H1 (cell line): ENCODE data around the gene SCO2. TPM values are rescaled to one million over a fixed set of nuclear protein-coding genes. Genes with fewer than 3 reads are reported as not detected.

ENCODE experiments used
- CTBP2 ChIP-seq: IDR thresholded peaks from 2 replicates; pipeline ENCODE4 v1.7.0; 2011; ENCODE audit warnings: borderline replicate concordance, mild to moderate bottlenecking, moderate library complexity, mixed read lengths, low read length; ENCODE audit not compliant: insufficient read depth, insufficient read length
- GABPA ChIP-seq: IDR thresholded peaks from 2 replicates; pipeline ENCODE4 v1.6.1; 2011; ENCODE audit warnings: mild to moderate bottlenecking, low read length, moderate library complexity, borderline replicate concordance; ENCODE audit not compliant: insufficient read depth
- MAFK ChIP-seq: IDR thresholded peaks from 2 replicates; pipeline ENCODE4 v1.6.1; 2012; ENCODE audit warnings: low read depth, mild to moderate bottlenecking, improper control_type of control experiment, low read length
- RAD21 ChIP-seq, 2 experiments: IDR thresholded peaks in 1 of 2; conservative IDR thresholded peaks in 1 of 2; 2 replicates each; pipeline ENCODE4 v1.6.1; 2011; ENCODE audit warnings: low read depth in 2 of 2, low read length in 2 of 2, improper control_type of control experiment in 1 of 2, inconsistent platforms in 1 of 2, mild to moderate bottlenecking in 1 of 2, moderate library complexity in 1 of 2
- RBBP5 ChIP-seq: IDR thresholded peaks from 2 replicates; pipeline ENCODE4 v1.7.1; 2012; ENCODE audit warnings: low read depth, mild to moderate bottlenecking, inconsistent platforms, low read length, moderate library complexity, borderline replicate concordance
- SAP30 ChIP-seq: fragments of 300-600 bp; sonication (generic); IDR thresholded peaks from 2 replicates; pipeline ENCODE4 v1.7.1; 2012; ENCODE audit warnings: low read length, moderate library complexity, mild to moderate bottlenecking, inconsistent platforms; ENCODE audit not compliant: insufficient read depth, insufficient replicate concordance
- SUZ12 ChIP-seq: fragments of 200-600 bp; sonication (generic); IDR thresholded peaks from 2 replicates; pipeline ENCODE4 v1.6.1; 2012; ENCODE audit warnings: mild to moderate bottlenecking, inconsistent platforms, low read length, moderate library complexity, mixed read lengths
- TBP ChIP-seq: IDR thresholded peaks from 2 replicates; pipeline ENCODE4 v1.6.1; 2011; ENCODE audit warnings: low read depth, low read length, improper control_type of control experiment
- polyA plus RNA-seq, 7 experiments: library from polyadenylated mRNA; depleted of rRNA in 3 of 7; stranded (reverse) in 5 of 7; unstranded in 2 of 7; fragments of >200 nt in 5 of 7; fragments of 200-250 nt in 2 of 7; gene quantifications; 1 replicate in 5 of 7; 2 replicates in 1 of 7; 4 replicates in 1 of 7; pipeline versions ENCODE4 v1.2.1 to v1.2.3, GENCODE V29; 2011 to 2013; ENCODE audit warnings: missing spikeins in 2 of 7, mixed read lengths in 2 of 7
- total RNA-seq: library from RNA; stranded (reverse); fragmentation: NEBNext Ultra II Directional; extraction: Animal tissue kit (Norgen Biotek cat#: 25700); gene quantifications from 2 replicates; pipeline ENCODE4 v1.2.1, GENCODE V29; 2021
- TF ChIP-seq, protein P1 (sequence below): IDR thresholded peaks from 2 replicates; pipeline ENCODE4 v1.6.1; 2012; ENCODE audit warnings: low read length, inconsistent platforms

Gene SCO2
- total and polyA plus RNA-seq, 2 of the 8 experiments (the other 6 are each of a cell fraction or from before 2014, with no cell fraction given) = 2.0 TPM; not detected in 1

DNA sequence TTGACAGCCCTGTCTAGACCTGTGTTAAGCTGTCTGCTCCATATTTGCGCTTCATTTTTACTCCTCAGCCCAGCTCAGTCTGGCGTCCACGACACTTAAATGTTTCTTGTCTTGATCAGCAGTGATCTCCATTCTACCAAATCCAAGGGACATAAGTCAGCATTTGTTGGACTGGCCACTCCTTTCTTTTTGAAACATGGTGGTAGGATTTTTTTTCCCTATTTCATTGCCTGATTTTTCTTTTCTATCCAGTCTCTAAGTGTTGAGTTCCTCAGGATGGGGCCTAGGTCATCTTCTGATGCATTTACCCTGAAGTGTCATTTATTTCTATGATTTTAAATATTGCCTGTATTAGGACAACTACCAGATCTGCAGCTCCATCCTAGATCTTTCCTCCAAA lies 16.5 kb downstream of the SCO2 start (continued):
- TF ChIP-seq SUZ12 (no peak), RBBP5 (no peak), MAFK (no peak), SAP30 (no peak), RAD21 (IDR thresholded peaks at IDR 0.05 in 1 of 2, conservative IDR thresholded peaks at IDR 0.05 in 1 of 2; ENCODE audit: low read depth in 2 of 2, low read length in 2 of 2) (no peak), TBP (no peak), CTBP2 (no peak), GABPA (no peak)
- TF ChIP-seq, protein P1, sequence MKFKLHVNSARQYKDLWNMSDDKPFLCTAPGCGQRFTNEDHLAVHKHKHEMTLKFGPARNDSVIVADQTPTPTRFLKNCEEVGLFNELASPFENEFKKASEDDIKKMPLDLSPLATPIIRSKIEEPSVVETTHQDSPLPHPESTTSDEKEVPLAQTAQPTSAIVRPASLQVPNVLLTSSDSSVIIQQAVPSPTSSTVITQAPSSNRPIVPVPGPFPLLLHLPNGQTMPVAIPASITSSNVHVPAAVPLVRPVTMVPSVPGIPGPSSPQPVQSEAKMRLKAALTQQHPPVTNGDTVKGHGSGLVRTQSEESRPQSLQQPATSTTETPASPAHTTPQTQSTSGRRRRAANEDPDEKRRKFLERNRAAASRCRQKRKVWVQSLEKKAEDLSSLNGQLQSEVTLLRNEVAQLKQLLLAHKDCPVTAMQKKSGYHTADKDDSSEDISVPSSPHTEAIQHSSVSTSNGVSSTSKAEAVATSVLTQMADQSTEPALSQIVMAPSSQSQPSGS = no peak
